HG03342 (cell line): ENCODE results near the gene CASKIN2.
"Not testable (repeated sequence)": the region's sequence is repeated elsewhere in the genome, so short reads cannot be mapped to it uniquely, and the experiment has no call there.

Experiments used
- ATAC-seq: cut with Tn5 transposase; IDR thresholded peaks from one replicate; pipeline ENCODE4 v1.9.1; 2021; ENCODE audit warnings: mild to moderate bottlenecking, moderate library complexity; ENCODE audit not compliant: unreplicated experiment

CASKIN2 gene

DNA sequence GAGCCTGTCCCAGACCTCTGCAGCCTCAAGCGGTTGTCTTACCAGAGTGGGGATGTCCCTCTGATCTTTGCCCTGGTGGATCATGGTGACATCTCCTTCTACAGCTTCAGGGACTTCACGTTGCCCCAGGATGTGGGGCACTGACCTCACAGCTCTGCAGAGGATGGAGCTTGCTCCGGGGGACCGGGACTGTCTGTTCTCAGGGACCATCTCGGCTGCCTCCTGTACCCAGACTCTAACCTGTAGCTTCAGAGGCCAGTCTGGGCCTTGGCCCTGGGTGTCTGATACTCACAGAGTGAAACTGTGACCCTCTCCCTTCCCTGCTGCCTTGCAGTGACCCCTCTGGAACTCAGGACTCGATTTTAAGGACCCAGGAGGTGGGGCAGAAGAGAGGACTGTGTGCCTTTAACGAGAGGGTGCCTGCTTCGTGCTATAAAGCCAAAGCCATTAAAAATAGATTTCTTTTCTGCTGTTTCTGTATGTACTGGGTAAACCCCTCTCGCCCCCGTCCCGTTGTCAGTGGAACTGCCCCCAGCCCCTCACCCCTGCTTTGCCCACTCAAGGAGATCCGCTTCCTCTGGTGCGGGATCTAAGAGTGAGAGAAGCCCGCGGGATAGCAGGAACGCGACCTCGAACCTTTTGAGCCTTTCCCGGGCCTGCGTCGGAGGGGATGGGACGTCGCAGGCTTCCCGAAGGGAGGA is 9.1 kb upstream of the CASKIN2 start:
- no peak for ATAC-seq

DNA sequence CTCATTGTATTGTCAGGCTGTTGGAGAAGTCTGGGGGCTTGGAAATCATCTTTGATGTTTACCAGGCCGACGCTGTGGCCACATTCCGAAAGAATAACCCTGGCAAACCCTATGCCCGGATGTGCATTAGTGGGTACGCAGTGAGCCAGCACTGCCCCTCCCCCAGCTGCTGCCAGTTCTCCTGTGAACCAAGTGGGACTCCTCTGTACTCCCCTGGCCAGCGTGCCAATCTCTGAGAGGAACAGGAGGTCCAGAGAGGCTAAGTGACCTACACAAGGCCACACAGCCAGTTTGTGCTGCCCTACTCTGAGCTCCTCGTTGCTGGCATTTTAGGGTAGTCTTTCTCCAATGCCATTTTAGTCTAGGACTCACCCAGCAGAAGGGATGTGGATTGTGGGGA is 8.3 kb upstream of the CASKIN2 start:
- no peak for ATAC-seq

DNA sequence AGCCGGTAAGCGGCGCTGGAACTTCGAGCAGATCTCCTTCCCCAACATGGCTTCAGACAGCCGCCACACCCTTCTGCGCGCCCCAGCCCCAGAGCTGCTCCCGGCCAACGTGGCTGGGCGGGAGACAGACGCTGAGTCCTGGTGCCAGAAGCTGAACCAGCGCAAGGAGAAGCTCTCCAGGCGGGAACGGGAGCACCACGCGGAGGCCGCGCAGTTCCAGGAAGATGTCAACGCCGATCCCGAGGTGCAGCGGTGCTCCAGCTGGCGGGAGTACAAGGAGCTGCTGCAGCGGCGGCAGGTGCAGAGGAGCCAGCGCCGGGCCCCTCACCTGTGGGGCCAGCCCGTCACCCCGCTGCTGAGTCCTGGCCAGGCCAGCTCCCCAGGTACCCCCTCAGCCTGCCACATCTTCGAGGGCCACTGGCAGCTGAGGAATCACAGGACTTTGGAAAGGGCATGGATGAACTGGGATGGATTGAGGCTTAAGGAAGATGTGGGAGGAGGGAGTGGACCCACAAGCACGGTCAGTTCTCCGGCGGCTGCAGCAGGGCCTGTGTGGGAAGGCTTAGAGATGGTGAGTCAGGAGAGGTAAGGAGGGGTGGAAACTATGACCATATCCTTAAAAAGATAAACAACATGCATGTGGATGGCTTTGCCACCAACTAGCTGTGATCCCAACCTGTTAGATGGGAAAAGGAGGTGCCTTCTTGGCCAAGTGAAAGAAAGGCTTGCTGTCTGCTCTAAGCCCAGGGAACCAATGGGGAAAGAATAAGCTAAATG is 6.8 kb upstream of the CASKIN2 start:
- no peak for ATAC-seq

DNA sequence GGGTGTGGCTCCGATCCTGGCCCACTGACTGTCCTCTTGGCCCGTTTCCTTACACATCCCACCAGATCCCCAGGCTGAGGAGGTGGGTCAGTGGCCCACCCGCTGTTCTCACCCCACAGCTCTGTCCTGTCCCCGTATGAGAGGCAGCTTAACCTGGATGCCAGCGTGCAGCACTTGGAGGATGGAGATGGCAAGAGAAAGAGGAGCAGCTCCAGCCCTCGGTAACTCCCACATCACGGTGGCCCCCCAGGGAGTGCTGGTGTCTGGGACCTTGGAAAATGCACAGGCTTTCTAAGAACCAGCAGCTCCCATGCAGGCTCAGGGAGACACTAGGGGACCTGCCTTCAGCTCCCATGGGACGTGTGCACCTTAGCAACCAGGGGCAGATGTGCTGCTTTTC is 6.0 kb upstream of the CASKIN2 start:
- ATAC-seq = no peak

GRCh38 chr17:75520413-75520812 is 5.1 kb upstream of the CASKIN2 start:
- not testable (repeated sequence) for ATAC-seq

DNA sequence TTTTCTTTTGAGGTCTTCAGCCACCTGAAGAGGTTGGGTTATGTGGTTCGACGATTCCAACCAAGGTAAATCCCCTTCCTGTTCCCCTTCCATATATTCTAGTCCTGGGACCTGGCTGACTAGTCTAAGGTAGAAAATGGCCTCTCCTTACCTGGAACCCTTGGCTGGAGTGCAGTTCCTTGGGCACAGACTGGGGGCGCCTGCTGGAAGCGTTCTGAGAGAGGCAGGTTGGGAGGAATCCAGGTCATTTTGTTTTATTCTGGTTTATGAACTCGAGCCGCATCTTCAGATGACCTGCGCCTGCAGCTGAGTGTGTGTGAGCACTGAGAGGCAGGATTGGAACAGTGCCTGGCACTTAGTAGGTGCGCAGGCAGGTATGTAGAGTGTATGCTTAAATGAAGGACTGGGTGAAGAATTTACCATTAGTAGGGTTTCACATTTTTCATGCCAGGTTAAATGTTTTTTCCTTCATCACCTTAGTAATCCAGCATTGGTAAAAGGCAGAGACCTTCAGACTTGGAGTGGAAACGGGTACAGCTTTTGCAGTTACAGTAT is 3.7 kb upstream of the CASKIN2 start:
- no peak for ATAC-seq

GRCh38 chr17:75518201-75518600 is 2.9 kb upstream of the CASKIN2 start:
- ATAC-seq = no peak

- no peak for ATAC-seq
These were observed 2.0 kb upstream of the CASKIN2 start for GRCh38 chr17:75517297-75517865.

DNA sequence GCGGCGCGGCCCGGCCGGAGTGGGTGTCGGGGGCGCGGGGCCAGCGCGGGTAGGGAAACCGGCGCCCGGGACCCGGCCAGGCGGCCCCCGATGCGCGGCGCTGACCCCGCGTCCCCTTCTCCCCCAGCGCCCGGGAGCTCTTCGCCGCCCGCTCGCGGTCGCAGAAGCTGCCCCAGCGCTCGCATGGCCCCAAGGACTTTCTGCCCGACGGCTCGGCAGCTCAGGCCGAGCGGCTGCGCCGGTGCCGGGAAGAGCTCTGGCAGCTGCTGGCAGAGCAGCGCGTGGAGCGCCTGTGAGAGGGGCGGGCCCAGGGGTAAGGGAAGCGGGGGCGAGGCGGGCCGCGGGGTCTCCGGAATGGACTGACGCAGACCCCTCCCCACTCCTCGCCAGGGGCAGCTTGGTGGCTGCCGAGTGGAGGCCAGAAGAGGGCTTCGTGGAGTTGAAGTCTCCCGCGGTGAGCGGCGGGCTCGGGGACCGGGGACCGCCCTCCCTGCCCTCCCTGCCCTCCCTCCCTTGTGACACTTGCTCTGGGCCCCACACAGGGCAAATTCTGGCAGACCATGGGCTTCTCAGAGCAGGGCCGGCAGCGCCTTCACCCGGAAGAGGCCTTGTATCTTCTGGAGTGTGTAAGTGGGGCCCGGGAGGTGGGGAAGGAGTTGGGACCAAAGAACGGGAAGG is 1.4 kb upstream of the CASKIN2 start:
- peak; percentile 3 for ATAC-seq

DNA sequence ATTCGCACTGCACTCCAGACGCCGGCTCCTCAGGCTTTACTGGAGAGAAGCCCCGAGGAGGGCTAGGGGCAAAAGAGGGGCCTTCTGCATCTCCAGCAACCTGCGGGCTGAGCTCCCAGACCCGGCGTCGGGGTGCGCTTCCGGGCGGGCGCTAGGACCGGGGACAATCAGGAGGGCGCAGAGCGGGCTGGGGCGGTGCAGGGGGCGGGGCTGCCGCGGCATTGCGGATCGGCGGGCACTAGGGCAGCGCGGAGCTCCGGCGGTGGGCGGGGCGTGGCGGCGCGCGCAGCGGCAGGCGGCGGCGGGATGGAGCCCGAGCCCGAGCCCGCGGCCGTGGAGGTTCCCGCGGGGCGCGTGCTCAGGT is 900 bp upstream of the CASKIN2 start, which contains the start of gene TSEN54:
Gene TSEN54, plus strand, starts transcription at position 274 of the 364 bp plus-strand sequence. Its CDS starts 33 bp downstream, at position 307.
- peak; percentile 72 for ATAC-seq

- ATAC-seq = no peak
These were observed 330 bp downstream of the CASKIN2 start for GRCh38 chr17:75514919-75515495.

GRCh38 chr17:75514299-75514918 is 928 bp downstream of the CASKIN2 start:
- ATAC-seq = no peak

DNA sequence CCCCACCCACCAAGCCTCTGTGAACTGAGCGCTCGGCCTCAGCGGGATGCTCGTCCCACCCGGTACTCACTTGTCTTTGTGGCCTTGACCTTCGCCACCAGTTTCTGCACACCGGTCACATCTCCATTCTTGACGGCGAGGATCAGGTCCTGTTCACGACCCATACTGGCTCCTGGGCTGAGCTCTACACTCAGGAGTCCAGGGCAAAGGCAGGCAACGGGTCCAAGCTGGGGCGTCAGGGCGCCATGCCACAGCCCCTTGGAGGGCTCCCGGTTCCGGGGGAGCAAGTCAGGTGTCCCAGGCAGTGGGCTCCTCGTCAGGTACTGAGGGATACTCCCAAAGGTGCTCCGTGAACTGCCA is 1.7 kb downstream of the CASKIN2 start:
- ATAC-seq = no peak

DNA sequence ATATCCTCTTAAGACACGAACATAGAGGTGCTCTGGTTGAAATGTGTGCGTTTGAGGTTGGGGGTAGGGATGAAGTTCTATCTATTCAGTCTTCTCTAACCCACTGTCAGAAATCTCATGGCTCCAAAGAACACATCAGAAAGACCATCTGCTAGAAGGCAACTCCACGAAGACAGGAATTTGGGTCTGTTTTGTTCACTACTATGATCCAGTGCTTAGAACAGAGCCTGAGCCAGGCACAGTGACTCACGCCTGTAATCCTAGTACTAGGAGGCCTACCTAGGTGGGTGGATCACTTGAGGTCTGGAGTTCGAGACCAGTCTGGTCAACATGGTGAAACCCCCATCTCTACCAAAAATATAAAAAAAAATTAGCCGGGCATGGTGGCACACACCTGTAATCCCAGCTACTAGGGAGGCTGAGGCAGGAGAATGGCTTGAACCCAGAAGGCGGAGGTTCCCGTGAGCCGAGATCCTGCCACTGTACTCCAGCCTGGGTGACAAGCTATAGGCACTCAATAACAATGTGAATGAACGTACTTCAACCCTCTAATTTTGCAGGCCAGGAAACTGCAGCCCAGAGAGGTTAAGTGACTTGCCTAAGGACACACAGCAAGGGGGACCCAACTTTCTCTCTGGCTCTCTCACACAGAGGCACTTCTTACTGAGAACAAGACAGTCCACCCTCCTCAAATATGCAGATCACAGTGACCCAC is 2.3 kb downstream of the CASKIN2 start:
- no peak for ATAC-seq

DNA sequence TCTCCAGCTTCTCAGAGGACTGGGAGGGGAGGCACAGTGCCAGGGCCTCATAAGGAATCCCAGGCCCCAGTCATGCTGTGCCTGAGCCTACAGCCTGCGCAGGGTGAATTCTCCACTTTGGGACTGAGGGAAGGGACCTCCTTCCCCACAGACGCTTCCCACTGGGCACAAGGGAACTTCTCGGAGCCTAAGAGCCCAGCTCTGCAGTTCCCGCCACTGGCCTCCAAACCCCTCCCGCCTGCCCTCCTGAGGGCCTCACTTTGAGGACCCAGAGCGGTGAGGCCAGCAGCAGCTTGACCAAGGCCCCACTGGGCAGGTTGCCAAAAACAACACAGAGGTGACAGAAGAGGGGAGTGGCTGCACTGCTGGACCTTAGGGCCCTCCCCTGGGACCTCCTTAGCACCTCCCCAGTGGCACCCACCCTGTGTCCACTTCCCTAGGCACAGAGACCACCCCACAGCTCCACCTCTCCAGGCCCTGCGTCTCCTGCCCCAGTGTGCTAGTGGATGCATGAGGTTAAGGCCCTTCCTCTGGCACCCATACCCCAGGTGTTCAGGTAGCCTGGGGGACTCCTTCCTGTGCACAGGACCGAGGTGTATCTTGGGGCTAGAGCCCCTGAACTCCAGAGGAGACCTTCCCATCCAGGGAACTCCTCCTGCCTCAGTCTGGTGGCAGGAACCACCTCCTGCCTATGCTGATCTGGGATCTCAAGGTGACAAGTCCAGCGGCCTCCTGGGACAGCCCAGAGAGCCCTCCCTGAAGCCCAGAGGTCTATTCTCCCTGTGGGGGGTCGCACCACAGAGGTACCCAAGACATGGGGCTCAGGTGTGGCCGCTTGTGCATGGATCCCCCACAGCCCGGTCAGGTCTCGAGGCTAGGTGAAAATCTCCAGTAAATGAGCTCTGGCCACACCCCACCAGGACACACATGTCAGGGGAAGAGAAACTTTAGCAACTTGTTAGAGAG is 3.4 kb downstream of the CASKIN2 start:
- ATAC-seq = no peak

- ATAC-seq = no peak
These were observed 4.1 kb downstream of the CASKIN2 start for GRCh38 chr17:75511270-75511609.

DNA sequence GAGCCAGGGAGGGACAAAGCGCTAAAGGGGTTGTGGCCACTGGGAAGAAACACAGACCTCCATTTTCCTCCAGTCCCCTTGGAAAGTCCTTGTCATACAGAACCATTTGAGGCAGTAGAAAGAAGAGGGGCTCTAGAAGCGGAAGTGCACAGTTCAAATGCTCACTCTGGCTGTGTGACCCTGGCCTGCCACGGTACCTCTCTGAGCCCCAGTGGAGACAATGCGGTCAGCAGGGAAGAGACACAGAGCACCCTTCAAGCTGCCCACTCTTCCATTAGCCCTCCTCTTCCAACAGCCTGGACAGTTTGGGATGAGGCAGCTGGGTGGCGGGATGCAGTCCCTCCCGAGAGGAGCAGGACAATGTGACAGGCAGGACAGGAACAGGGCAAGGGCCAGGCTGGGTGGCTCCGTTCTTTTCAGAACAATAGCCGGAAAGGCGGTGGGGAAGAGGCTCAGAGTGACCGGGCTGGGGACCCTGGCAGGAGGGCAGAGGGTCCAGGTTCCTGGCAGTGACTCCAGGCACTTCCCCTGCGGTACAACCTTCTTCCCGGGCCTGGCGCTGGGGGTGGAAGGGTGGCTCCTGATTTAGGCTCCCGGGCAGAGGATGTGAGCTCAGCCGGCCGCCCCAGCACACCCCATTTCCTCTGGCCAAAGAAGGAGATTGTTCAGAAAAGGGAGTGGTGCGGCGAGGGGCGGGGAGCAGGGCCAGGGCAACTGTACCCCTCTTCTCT is 5.6 kb downstream of the CASKIN2 start:
- ATAC-seq = no peak

- ATAC-seq = no peak
These were observed 6.4 kb downstream of the CASKIN2 start for GRCh38 chr17:75508931-75509361.
